NK-92 treated with Interleukin-12 subunit alpha and Interleukin-12 subunit beta, amount 100 ng/mL, for 24 hours (cell line): ENCODE data around the gene NXPH3.
A peak's percentile ranks its signal among the peaks of the same experiment; 100 is the strongest.
"Not testable (repeated sequence)": the region's sequence is repeated elsewhere in the genome, so short reads cannot be mapped to it uniquely, and the experiment has no call there.

Source experiments
- DNase-seq: peaks from one replicate; lab custom pipeline; 2025; lab: John Stamatoyannopoulos, UW

The NXPH3 gene

DNA sequence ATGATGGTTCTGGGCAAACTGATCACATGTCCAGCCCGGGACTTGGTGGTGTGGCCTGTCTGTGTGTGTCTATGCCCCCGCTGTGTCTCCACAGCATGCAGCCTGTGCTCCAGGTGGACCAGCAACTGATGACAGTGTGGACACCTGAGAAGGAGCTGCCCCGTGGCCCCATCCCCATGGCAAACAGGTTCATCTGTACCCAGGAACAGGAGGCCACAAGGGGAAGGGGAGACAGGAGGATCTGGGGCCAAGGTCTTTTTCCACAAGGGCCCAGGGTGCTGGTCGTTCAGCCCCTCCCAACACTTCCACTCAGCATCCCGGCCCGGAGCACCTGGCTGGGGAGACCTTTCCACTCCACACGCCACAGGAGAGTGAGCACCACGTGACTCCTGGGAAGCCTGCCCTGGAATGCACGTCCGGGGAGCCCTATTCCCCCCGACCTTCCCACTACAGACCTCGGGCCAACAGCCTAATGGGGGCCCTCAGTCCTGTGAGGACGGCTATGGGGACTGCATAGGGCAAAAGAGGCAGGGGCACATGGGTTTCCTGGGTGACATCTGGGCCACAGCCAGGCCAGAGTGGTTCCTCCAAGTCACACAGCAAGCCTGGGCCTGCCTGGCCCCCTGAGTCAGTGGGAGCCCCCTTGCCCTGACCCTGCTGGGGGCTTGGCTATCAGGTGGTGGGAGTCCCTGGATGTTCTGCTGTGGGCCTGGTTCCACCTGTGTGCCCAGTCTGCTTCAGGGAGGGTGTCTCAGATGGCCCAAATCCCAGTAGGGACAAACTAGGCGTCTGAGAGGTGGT is 20.8 kb upstream of the NXPH3 start:
- DNase-seq, result no peak

DNA sequence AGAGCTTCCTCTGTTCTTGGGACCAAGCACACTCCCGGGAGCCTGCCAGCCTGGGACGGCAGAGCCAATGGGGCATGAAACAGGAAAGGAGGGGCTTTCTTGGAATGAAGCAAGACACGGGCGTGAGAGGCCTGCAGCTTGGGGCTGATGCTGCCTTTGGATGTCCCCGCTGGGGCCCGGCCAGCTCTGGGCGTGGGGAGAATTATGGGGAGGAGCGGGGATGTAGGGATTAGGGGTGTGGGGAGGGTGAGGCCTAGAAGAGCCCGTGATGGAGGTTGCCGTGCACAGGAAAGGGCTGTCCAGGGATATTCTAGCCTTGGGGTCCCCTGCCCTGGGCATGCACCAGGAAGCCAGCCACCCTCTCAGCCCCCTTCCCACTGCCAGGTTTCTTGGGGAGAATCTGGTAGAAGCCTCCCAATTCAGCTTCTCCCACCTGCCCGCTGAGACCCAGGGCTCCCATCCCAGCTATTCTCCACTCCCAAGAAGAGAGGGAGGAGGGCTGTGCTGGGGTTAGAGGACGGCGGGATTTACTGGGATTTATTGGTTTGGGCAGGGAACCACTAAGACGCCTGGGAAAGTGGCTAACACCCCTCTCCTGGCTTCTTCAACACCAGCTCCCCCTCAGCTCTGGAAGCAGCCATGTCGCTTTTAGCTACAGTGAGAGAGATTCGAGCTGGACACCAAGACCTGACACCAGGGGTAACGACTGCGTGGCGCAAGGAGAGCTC is 20.0 kb upstream of the NXPH3 start:
- no peak for DNase-seq

DNA sequence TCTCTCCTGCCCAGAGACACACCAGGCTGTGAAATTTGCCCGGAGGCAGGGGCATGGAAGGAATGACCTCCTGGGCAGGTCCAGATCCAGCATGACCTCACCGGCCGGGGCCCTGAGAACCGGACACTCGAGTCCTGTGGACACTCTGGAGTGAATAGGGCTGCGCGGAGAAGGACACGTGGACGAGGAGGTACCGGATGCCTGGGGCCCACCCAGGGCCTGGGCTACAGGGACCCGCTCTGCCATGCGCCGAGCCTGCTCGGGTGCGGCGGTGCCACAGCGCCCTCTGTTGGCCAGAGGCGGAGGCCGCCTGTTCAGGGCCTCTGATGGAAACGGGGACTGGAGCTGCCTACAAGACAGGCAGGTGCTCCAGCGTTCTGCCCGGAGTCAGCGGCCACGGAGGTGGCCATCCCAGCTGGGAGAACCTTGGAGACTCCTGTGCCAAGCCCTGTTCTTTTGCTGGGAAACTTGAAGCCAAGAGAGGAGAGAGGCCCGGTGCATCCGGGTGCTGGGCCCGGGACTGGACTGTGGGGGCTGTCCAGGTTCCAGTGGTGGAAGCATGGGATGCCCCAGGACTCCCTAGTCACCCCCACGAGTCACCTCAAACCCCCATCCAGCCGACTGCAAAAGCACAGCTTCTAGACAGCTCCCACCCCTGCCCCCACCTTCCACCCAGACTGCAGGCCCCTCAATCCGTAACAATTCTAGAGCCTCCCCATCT is 19.3 kb upstream of the NXPH3 start:
- peak; percentile 74 for DNase-seq

DNA sequence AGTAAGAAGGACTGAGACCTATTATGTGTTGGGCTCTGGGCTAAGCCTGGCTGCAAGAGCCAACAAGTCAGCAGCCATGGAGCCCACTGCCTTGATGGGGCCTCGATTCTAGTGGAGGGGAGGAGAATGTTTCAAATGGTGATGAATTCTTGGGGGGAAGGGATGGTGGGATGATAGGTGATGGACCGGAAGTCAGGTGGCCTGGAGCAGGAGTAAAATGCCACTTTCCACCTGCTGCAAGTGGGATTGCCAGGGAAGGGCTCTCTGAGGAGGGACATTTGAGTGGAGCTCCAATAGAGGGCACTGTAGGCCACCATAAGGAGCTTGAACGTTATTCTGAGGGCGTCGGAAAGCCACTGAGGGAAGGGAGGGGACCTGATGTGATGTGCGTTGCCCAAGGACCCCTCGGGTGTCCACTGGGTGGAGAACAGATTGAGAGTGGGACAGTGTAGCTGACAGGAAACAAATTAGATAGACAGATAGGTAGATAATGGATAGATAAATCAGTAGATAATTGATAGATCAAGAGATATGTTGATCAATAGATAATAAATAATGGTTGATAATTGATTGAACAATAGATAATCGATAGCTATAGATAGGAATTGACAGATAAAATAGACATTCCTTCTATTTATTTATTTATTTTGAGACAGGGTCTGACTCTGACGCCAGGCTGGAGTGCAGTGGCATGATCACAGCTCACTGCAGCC is 18.2 kb upstream of the NXPH3 start:
- no peak for DNase-seq

DNA sequence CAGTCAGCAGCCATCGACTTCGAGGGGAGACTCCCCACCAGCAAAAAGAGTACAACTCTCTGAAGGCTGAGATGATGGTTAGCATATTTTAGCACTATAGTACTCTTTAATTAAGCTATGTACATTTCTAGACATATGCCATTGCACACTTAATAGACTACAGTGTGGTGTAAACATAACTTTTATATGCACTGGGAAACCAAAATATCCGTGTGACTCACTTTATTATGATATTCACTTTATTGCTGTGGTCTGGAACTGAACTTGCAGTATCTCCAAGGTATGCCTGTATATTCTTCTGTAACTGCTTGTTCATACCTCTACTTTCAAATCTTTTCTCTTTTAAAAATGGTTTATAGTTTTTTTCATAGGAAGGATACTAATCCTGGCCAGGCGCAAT is 11.0 kb upstream of the NXPH3 start:
- no peak for DNase-seq

DNA sequence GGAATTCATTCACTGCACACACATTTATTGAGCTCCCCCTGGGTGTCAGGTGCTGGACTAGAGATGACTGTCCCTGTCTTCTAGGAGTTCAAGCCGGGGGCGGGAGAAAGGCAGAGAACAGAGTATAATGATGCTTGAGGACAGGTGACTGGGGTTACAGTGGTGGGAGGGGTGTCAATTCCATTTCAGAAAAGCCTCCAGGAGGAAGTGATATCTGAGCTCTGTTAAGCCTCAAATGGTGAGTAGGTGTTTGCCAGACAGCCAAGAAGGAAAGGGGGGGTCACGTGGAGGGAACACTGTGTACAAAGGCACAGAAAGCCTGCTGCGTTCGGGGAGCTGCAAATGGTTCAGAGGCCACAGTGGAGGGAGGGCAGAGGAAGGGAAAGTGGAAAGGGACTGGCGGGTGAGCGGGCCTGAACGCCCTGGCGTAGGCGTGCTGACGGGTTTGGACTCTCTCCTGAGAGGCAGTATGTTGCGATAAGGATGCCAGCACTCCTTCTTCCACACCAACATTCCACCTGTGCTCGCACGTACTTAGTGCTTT is 9.7 kb upstream of the NXPH3 start:
- no peak for DNase-seq

DNA sequence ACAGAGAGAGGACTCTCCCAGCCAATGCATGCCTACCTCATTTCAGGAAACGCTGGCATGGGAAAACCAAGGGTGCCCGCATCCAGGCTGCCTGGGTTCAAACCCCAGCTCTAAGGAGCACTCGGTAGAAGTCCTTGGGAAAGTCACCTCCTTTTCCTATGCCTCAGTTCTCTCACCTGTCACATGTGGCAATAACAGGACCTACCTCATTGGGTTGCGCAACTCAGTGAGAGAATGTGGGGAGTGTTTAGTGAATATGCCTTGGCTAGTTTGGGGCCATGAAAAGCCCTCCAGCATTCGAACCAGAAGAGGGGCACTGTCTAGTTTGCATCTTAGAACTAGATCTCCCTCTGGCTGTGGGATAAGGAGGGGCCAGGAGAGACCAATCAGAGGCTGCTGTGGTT is 9.0 kb upstream of the NXPH3 start:
- DNase-seq, result no peak

DNA sequence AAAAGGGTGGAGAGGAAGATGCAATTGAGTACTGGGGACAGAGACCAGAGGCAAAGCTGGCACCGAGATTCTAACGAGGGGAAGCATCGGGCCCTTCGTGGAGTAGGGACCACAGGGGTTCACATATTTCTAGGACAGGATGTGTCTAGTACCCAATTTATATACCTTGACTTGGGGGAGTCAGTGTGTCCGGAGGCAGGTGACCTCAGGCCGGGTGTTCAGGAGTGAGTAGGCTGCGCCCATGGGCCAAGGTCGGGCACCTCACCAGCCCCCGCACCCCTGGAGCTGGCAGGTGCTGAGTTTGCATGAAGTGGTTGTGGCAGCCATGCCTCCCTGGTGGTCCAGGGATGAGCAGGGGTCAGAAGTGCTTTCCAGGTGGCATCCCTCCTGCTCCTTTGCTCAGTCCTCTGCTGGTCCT is 8.6 kb upstream of the NXPH3 start:
- DNase-seq, result no peak

DNA sequence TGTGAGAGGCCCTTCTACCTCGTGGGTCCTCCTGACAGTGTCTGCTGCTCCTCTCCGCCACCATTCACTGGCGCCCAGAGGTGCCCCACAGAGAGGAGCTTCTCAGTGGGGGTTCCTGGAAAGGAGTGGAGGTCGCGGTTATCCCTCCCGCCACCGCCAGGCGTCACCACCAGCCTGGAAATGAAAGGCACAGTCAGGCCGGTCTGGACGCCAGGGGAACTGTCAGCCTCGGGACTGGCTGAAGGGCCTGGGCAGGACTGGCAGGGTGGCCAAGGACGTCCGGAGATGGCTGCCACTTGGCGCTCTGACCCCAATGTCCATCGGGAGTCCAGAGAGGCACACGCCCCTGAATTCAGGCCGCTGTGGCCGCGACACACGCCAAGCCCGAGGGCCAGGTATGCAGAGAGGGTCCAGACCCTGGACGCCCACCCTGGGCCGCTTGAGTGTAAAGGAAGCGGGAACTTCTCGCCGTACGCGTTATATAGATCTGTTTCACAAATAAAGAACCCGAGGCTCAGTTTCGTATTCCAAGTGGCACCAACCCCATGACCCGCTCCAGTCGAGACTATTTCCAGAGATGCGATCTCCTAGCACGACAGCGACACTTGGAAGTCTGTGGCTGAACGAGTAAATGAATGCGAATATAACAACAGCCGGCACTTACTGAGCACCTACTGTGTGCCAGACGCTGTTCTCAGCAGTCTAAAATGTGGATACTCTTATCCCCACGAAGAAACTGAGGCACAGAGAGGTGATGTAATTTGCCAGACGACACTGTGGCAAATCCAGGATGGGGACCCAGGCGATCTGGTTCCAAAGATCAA is 7.6 kb upstream of the NXPH3 start:
- peak; percentile 66 for DNase-seq

DNA sequence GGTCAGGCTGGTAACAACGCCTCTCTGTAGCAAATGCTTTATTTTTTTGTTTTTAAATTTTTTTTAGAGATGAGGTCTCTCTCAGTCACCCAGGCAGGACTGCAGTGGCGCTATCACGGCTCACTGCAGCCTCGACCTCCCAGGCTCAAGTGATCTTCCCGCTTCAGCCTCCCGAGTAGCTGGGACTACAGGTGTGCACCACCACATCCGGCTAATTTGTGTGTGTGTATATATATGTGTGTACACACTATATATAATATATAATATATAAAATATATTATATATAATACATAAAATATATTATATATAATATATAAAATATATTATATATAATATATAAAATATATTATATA is 7.0 kb upstream of the NXPH3 start:
- DNase-seq, result not testable (repeated sequence)

DNA sequence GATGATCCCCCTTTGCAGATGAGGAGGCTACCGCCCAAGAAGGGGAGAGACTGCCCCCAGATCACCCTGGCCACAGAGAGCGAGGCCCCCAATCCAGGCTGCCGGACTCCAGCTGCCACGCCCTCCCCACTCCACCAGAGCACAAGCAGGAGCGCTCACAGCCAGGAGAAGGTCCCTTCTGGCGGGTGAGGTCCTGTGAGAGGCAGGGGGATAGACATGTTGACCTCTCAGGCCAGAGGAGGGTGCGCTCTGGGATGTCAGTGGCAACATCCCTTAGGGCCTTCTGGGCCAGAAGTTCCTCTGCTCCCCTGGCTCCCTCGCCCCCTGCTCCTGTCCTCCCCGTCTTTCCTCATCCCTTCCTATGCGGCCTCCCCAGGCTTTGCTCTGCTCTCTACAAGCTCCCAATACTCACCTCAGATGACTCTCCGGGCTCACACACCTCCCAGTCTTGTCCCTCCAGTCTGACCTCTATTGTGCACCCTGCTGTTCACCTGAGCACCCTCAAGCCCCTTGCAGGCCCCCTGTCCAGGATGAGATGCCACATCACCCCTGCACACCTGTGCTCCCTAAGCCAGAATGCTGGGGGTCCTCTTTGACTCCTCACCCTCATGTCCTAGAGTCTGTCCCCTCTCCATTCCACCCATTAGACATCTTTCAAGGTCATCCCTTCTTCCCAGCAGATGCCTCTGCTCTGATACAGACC is 5.0 kb upstream of the NXPH3 start:
- DNase-seq, result no peak

DNA sequence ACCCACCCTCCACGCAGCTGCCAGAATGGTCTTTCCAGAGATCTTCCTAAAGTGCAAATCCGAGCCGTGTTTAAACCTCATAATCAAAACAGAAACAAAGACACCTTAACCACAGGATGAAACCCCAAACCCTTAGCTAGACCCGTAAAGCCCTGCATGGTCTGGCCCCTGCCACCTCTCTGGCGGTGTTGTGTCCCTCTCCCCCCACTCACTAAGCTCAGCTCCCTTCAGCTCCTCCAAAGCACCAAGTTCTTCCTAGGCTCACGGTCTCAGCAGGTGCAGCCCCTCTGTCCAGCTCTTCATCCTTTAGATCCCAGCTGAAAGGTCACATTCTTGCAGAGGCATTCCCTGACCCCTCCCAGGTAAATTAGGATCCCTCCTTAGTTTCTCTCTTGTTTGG is 4.4 kb upstream of the NXPH3 start:
- no peak for DNase-seq

DNA sequence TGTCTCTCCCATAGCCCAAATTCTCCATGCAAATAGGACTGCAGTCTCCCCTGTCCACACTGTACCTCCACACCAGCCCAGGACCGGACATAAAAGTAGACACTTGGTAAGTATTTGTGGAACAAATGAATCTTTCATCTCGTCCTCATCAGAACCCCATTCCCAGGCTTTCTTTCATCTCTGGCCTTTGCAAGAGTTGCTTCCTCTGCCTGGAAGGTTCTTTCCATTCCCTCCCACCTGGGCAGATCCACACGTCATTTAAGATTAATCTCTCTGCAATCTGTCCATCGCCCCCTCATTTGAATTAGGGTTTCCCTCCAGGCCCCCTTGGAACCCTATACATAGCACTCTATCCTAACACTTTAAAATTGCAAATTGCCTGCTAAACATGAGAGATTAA is 3.9 kb upstream of the NXPH3 start:
- no peak for DNase-seq

DNA sequence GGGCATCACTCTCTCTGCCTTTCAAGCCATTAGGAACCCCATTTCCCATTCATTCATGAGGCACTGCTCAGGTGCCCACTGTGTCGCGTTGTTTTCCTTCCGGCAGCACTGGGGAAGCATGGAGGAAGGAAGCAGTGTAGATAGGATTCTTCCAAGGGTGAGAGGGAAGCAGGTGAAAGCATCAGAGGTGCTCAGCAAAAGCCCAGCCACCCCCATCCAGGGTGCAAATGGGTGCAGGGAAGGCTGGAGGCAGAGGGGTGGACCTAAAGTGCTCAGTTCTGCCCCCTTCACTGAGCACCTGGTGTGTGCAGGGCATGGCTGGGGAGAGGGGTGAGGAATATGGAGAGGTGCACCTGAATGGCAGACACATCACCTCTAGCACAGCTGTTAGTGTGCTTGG is 3.4 kb upstream of the NXPH3 start:
- DNase-seq, result no peak

DNA sequence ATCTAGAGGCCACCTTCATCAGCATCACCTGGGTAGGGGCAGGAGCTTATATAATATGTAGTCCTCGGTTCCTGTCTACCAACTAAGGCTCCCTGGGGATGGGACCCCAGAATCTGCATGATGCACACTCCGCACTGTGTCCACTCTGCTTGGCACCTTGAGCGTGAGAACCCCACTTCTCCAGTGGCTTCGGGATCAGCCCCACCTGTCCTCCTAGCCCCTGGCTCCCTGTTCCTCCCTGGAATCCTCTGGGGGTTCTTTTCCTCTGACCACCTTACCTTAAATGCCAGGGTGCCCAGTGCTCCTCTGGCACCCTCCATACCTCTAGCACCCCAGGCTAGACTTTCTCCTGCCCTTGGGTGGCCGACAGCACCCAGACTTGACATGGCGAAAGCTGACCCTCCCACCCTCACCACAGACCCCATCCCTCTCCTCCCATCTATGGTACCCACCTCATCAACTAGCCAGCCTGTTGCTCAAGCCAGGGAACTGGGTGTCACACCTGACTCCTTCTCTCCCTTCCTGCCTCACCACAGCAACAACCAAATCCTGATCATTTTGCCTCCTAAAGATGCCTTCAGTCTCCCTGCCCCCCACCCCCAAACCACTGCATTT is 2.8 kb upstream of the NXPH3 start:
- no peak for DNase-seq

DNA sequence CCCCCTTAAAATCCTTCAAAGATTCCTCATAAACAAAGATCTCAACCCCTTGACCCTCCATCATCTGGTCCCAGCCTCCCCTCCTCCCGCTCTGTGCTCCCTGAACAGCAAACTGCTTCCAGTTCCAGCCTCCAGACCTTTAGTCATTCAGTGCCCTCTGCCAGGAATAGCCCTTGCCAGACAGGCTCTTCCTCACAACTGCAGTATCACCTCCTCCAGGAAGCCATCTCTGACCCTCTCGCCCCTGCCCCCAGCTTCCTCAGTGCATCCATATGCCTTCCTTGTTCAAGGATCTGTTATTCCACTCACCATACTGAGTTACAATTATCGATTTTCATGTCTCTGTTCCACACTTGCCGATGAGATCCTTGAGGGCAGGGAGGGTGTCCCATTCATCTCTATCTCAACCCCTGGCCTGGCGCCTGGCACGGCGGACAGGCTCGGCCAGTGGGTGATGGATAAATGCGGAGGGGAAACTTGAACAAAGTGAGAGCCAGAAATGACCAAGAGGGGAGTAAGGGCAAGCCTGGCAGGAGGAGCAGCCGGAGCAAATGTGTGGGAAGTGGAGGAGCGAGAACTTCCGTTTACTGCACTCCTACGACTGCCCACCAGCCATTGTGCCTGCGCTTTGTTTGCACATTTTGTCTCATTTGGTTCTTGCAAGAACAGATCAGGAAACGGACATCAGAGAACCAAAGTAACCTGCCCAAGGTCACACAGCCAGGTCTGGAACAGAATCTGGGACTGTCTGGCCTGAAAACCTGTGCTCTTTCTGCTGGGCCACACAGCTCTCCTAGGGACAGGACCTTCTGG is 2.0 kb upstream of the NXPH3 start:
- DNase-seq, result no peak

DNA sequence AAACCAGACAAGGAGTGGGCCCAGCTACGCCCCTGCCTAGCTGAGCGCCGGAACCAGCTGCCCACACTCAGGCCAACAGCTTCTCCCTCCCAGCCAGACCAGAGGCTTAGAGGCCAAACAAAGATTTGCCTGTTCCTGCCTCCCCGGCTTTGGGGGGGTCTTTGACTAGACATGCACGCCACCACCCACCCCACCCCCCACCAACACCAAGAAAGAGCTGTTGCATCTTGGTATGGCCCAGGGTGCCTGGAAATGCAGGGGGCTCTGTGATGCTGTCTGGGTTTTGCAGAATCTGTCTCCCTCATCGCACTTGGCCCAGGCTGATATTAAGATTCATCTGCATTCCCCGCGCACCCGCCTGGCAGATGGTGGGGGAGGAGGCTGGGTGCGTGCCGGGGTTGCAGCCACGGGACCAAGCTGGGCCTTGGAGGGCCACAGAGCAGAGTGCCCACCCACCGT is 1.3 kb upstream of the NXPH3 start:
- no peak for DNase-seq

DNA sequence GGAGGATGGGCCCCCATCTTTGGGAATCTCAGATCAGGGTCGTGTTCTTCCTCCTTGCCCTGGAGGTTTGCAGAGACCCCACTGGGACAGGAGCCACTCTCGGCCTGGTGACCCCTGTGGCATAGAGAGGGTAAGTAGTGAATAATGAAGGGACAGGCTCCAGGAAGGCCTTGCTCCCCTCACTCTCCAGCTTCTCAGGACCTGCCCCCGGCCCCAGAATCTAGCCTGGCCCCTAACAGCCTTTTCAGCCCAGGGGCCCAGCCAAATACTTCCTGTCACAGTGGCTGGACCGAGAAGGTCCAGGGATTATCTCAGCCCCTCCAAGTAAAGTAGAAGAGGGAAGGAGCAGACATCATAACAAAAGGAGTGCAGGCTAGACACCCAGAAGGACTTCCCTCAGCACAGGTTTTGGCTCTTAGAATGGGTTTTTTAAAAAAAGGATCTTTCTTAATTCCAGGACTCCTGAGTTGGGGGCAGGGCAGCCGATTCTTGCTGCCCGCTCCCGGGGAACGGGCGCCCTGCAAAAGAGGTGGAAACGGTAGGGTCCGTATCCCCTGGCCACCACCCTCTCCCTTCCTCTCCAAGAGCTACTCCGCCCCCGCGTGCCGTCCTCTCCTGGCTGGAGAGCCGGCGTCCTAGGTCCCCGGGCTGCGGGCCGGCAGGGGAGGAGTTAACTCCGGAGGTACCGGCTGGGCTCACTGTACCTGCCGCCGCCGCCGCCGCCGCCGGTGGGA is 559 bp upstream of the NXPH3 start:
- no peak for DNase-seq
